GM23338 (cell line): Measurements from ENCODE around the gene SFI1. TPM values are rescaled to one million over a fixed set of nuclear protein-coding genes. Genes with fewer than 3 reads are reported as not detected.

Experiments used
- ATAC-seq: fragments of 200-7000 bp; cut with Tn5 transposase; 3 replicates; pipeline ENCODE4 v1.9.1; 2020
- DNase-seq: peaks from one replicate; pipeline ENCODE4 v3.0.0-alpha.2; 2015; ENCODE audit warnings: low spot score
- H2AFZ ChIP-seq: fragments of 200-600 bp; sonication (generic); 2 replicates; pipeline ENCODE4 v1.8.0; 2016; ENCODE audit warnings: antibody characterized with exemption, mild to moderate bottlenecking, moderate library complexity
- H3F3A ChIP-seq: fragments of 200-600 bp; sonication (generic); replicated peaks from 2 replicates; pipeline ENCODE4 v1.8.0; 2017; ENCODE audit warnings: antibody characterized with exemption, mixed run types, low read depth
- H3K27ac ChIP-seq: fragments of 200-600 bp; sonication (generic); 2 replicates; pipeline ENCODE4 v1.6.1; 2016; ENCODE audit warnings: low read depth
- H3K27me3 ChIP-seq: fragments of 200-600 bp; sonication (generic); 2 replicates; pipeline ENCODE4 v1.8.0; 2016; ENCODE audit warnings: mild to moderate bottlenecking, mixed run types, moderate library complexity; ENCODE audit not compliant: insufficient read depth
- H3K36me3 ChIP-seq: fragments of 200-600 bp; sonication (generic); 2 replicates; pipeline ENCODE4 v1.8.0; 2016; ENCODE audit warnings: mild to moderate bottlenecking; ENCODE audit not compliant: insufficient read depth
- H3K4me1 ChIP-seq: fragments of 200-600 bp; sonication (generic); 2 replicates; pipeline ENCODE4 v1.8.0; 2016; ENCODE audit warnings: mild to moderate bottlenecking, moderate library complexity; ENCODE audit not compliant: insufficient read depth
- H3K4me2 ChIP-seq: fragments of 200-600 bp; sonication (generic); 2 replicates; pipeline ENCODE4 v1.7.1; 2017; ENCODE audit warnings: mixed run types
- H3K4me3 ChIP-seq: fragments of 200-600 bp; sonication (generic); 2 replicates; pipeline ENCODE4 v1.6.1; 2016; ENCODE audit warnings: mixed run types
- H3K79me2 ChIP-seq: fragments of 200-600 bp; sonication (generic); replicated peaks from 2 replicates; pipeline ENCODE4 v1.8.0; 2017; ENCODE audit warnings: mild to moderate bottlenecking; ENCODE audit not compliant: insufficient read depth
- H3K9me2 ChIP-seq: fragments of 200-600 bp; sonication (generic); 2 replicates; pipeline ENCODE4 v1.8.0; 2017; ENCODE audit not compliant: insufficient read depth
- H4K20me1 ChIP-seq: fragments of 200-600 bp; sonication (generic); replicated peaks from 2 replicates; pipeline ENCODE4 v1.8.0; 2017; ENCODE audit warnings: mild to moderate bottlenecking; ENCODE audit not compliant: insufficient read depth
- H3K27ac Mint-ChIP-seq: 2 replicates; pipeline ENCODE4 v1.8.0; 2020; ENCODE audit warnings: inconsistent platforms, mild to moderate bottlenecking, moderate library complexity, mixed read lengths
- H3K27me3 Mint-ChIP-seq: 3 replicates; pipeline ENCODE4 v1.8.0; 2022; ENCODE audit warnings: low read depth, mild to moderate bottlenecking, moderate library complexity, mixed read lengths, inconsistent platforms; ENCODE audit not compliant: insufficient read depth, poor library complexity
- H3K36me3 Mint-ChIP-seq: 3 replicates; pipeline ENCODE4 v1.8.0; 2021; ENCODE audit warnings: low read depth, mild to moderate bottlenecking, inconsistent platforms, moderate library complexity, mixed read lengths
- H3K4me1 Mint-ChIP-seq: 3 replicates; pipeline ENCODE4 v1.8.0; 2020; ENCODE audit warnings: mild to moderate bottlenecking, inconsistent platforms, mixed read lengths
- H3K4me3 Mint-ChIP-seq: 3 replicates; pipeline ENCODE4 v1.8.0; 2021; ENCODE audit warnings: moderate library complexity, mild to moderate bottlenecking, inconsistent platforms, mixed read lengths
- H3K9me3 Mint-ChIP-seq: 3 replicates; pipeline ENCODE4 v1.8.0; 2020; ENCODE audit warnings: moderate library complexity, mild to moderate bottlenecking, inconsistent platforms, mixed read lengths
- CTCF ChIP-seq, 2 experiments: fragments of 200-600 bp in 1 of 2; sonication (generic) in 1 of 2; conservative IDR thresholded peaks; 2 replicates each; pipeline versions ENCODE4 v1.5.1 to v1.6.1; 2016 to 2017; ENCODE audit warnings: antibody characterized with exemption in 2 of 2, low read depth in 2 of 2, mild to moderate bottlenecking in 2 of 2, moderate library complexity in 1 of 2
- EZH2 ChIP-seq: fragments of 200-600 bp; sonication (generic); IDR thresholded peaks from one replicate; pipeline ENCODE4 v1.8.0; 2017; ENCODE audit warnings: antibody characterized with exemption, mild to moderate bottlenecking, low read depth; ENCODE audit not compliant: unreplicated experiment
- EZH2phosphoT487 ChIP-seq: fragments of 200-600 bp; sonication (generic); IDR thresholded peaks from one replicate; pipeline ENCODE4 v1.8.1; 2018; ENCODE audit warnings: antibody characterized with exemption; ENCODE audit not compliant: unreplicated experiment
- JUNB ChIP-seq: IDR thresholded peaks from one replicate; pipeline ENCODE4 v1.6.1; 2016; ENCODE audit warnings: antibody characterized with exemption; ENCODE audit not compliant: unreplicated experiment
- NANOG ChIP-seq: IDR thresholded peaks from 2 replicates; pipeline ENCODE4 v1.6.1; 2016; ENCODE audit warnings: antibody characterized with exemption, borderline replicate concordance
- REST ChIP-seq: IDR thresholded peaks from one replicate; pipeline ENCODE4 v1.6.1; 2018; ENCODE audit warnings: antibody characterized with exemption; ENCODE audit not compliant: unreplicated experiment
- STAT1 ChIP-seq: IDR thresholded peaks from one replicate; pipeline ENCODE4 v1.6.1; 2016; ENCODE audit warnings: antibody characterized with exemption; ENCODE audit not compliant: unreplicated experiment
- ZNF114 ChIP-seq: fragments of 250-450 bp; sonication (Bioruptor Pico); IDR thresholded peaks from 2 replicates; pipeline ENCODE4 v1.5.0; 2020; ENCODE audit warnings: mild to moderate bottlenecking, moderate library complexity
- ZNF331 ChIP-seq: fragments of 250-450 bp; sonication (Bioruptor Pico); IDR thresholded peaks from 2 replicates; pipeline ENCODE4 v1.5.0; 2020; ENCODE audit warnings: low read depth, mild to moderate bottlenecking, moderate library complexity
- ZNF462 ChIP-seq: fragments of 250-450 bp; sonication (Bioruptor Pico); IDR thresholded peaks from 2 replicates; pipeline ENCODE4 v1.5.0; 2020; ENCODE audit warnings: mild to moderate bottlenecking, moderate library complexity
- polyA plus RNA-seq: library from polyadenylated mRNA; unstranded; fragments of >200 nt; fragmentation: Nextera tagmentation; extraction: Ambion mirVana; gene quantifications from 2 replicates; pipeline ENCODE4 v1.2.1, GENCODE V29; 2016
- total RNA-seq: library from RNA; depleted of rRNA; stranded (reverse); fragments of >200 nt; shearing (Covaris generic); gene quantifications from 2 replicates; pipeline ENCODE4 v1.2.3, GENCODE V29; 2014

Gene SFI1
- total and polyA plus RNA-seq, 2 experiments from 2014 or later: 16.7 to 25.6 TPM

- Mint-ChIP-seq H3K4me3 (no peak overlapping the region), H3K27me3 (no peaks in the 10 kb centered on the region), H3K4me1 (no peaks in the 10 kb centered on the region; the same call in 2 of the 3 replicates), H3K27ac (no peak overlapping the region), H3K9me3 (no peaks in the 10 kb centered on the region), H3K36me3 (peaks cover 5% of the 10 kb centered on the region; the same call in 2 of the 3 replicates)
- Histone ChIP-seq H4K20me1 (no peaks in the 10 kb centered on the region; the same call in none of the 2 replicates), H3K4me2 (no peak overlapping the region), H3K4me3 (no peak overlapping the region), H3K36me3 (no peaks in the 10 kb centered on the region; the same call in 1 of the 2 replicates), H3F3A (no peaks in the 10 kb centered on the region), H2AFZ (no peak overlapping the region), H3K4me1 (no peaks in the 10 kb centered on the region), H3K27ac (no peak overlapping the region), H3K9me2 (no peaks in the 10 kb centered on the region), H3K79me2 (no peaks in the 10 kb centered on the region), H3K27me3 (no peaks in the 10 kb centered on the region)
- DNase-seq (no peak), ATAC-seq (no peak)
- no peak for TF ChIP-seq STAT1
- no peak for TF ChIP-seq CTCF (conservative IDR thresholded peaks at IDR 0.05; ENCODE audit: low read depth in 2 of 2)
- TF ChIP-seq EZH2: no peak
- no peak for TF ChIP-seq ZNF331
- TF ChIP-seq NANOG: no peak
- TF ChIP-seq ZNF462: no peak
- TF ChIP-seq EZH2phosphoT487: no peak
- no peak for TF ChIP-seq JUNB
- no peak for TF ChIP-seq REST
- no peak for TF ChIP-seq ZNF114 (CRISPR knock-in tag)
Measured at GRCh38 chr22:31579835-31580242, 83.5 kb downstream of the SFI1 start.
